ENCODE measurements around the gene HTR3C.

Gene HTR3C

DNA sequence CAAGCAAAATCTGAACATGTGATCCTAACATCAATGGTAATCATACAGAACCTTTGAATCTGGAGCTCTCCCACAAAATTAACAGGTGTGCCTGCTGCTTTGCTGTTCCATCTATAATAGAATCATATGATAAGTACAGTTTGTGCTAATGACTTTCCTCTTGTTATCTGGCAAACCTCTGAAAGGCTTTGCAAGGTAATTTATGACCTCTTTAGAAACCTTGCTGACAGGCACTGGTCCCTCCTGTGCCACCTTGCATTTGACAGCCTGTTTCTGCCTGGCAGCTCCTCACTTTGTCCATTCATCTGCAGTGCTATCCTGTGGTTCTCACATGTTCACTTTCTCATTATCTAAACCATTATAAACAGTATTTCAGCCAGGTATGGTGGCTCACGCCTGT is 10.2 kb upstream of the HTR3C start:
- H3F3A ChIP-seq (ENCODE audit: insufficient read depth, low read length), result no peaks in the 10 kb centered on the region
- H3K4me2 ChIP-seq (ENCODE audit: low read length), result no peak overlapping the region
- H3K27ac ChIP-seq (ENCODE audit: low read depth, low read length, poor library complexity, severe bottlenecking), result no peak overlapping the region
- no peaks in the 10 kb centered on the region for H3K36me3 ChIP-seq (ENCODE audit: insufficient read depth, low read length)
- no peaks in the 10 kb centered on the region for H4K20me1 ChIP-seq (ENCODE audit: insufficient read depth, low read length)
- H3K9me3 ChIP-seq (ENCODE audit: low read length), result no peaks in the 10 kb centered on the region
- no peak overlapping the region for H3K4me3 ChIP-seq (ENCODE audit: low read depth, low read length, poor library complexity, severe bottlenecking)
- H3K27me3 ChIP-seq (ENCODE audit: insufficient read depth, low read length), result no peaks in the 10 kb centered on the region
- no peaks in the 10 kb centered on the region for H3K79me2 ChIP-seq (ENCODE audit: insufficient read depth, low read length)
- TF ChIP-seq EZH2 (IDR thresholded peaks at IDR 0.05; ENCODE audit: borderline replicate concordance, low read length), result no peak
- TF ChIP-seq, protein P1, sequence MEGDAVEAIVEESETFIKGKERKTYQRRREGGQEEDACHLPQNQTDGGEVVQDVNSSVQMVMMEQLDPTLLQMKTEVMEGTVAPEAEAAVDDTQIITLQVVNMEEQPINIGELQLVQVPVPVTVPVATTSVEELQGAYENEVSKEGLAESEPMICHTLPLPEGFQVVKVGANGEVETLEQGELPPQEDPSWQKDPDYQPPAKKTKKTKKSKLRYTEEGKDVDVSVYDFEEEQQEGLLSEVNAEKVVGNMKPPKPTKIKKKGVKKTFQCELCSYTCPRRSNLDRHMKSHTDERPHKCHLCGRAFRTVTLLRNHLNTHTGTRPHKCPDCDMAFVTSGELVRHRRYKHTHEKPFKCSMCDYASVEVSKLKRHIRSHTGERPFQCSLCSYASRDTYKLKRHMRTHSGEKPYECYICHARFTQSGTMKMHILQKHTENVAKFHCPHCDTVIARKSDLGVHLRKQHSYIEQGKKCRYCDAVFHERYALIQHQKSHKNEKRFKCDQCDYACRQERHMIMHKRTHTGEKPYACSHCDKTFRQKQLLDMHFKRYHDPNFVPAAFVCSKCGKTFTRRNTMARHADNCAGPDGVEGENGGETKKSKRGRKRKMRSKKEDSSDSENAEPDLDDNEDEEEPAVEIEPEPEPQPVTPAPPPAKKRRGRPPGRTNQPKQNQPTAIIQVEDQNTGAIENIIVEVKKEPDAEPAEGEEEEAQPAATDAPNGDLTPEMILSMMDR (IDR thresholded peaks at IDR 0.05; ENCODE audit: low read length), result no peak
- H3K9ac ChIP-seq (ENCODE audit: low read length), result no peak overlapping the region
- H2AFZ ChIP-seq (ENCODE audit: low read length), result no peak overlapping the region
- no peaks in the 10 kb centered on the region for H3K4me1 ChIP-seq (ENCODE audit: insufficient read depth, low read length, severe bottlenecking)
- H3K9me2 ChIP-seq (ENCODE audit: low read depth, low read length), result no peaks in the 10 kb centered on the region

DNA sequence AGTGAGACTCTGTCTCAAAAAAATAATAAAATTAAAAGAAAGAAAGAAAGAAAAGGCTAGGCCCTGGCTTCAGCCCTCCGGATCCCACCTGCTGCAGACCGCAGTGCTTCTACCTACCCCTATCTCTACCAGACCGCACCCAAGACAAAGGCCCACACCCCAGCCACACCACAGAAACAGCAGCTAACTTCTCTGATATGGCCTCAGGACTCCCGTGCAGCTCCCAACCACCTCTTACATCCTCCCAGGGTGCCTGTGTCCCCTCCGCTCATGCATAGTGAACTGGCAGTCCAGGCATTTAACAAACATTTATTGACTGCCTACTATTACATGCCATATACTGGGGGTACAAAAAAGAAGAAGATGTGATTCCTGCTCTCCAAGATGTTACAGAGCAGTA is 6.9 kb upstream of the HTR3C start:
- Histone ChIP-seq H3K36me3 (ENCODE audit: insufficient read depth, low read length) (no peaks in the 10 kb centered on the region), H3K27me3 (ENCODE audit: insufficient read depth, low read length) (no peaks in the 10 kb centered on the region; the same call in 1 of the 2 replicates), H3F3A (ENCODE audit: insufficient read depth, low read length) (no peaks in the 10 kb centered on the region), H3K9me3 (ENCODE audit: low read length) (no peaks in the 10 kb centered on the region), H3K4me2 (ENCODE audit: low read length) (no peak overlapping the region), H3K4me3 (ENCODE audit: low read depth, low read length, poor library complexity, severe bottlenecking) (no peak overlapping the region), H3K79me2 (ENCODE audit: insufficient read depth, low read length) (no peaks in the 10 kb centered on the region), H2AFZ (ENCODE audit: low read length) (no peak overlapping the region), H3K9ac (ENCODE audit: low read length) (no peak overlapping the region), H3K9me2 (ENCODE audit: low read depth, low read length) (no peaks in the 10 kb centered on the region), H3K4me1 (ENCODE audit: insufficient read depth, low read length, severe bottlenecking) (no peaks in the 10 kb centered on the region), H4K20me1 (ENCODE audit: insufficient read depth, low read length) (no peaks in the 10 kb centered on the region), H3K27ac (ENCODE audit: low read depth, low read length, poor library complexity, severe bottlenecking) (no peak overlapping the region)
- no peak for TF ChIP-seq EZH2 (IDR thresholded peaks at IDR 0.05; ENCODE audit: borderline replicate concordance, low read length)
- TF ChIP-seq, protein P1 (IDR thresholded peaks at IDR 0.05; ENCODE audit: low read length), result no peak

DNA sequence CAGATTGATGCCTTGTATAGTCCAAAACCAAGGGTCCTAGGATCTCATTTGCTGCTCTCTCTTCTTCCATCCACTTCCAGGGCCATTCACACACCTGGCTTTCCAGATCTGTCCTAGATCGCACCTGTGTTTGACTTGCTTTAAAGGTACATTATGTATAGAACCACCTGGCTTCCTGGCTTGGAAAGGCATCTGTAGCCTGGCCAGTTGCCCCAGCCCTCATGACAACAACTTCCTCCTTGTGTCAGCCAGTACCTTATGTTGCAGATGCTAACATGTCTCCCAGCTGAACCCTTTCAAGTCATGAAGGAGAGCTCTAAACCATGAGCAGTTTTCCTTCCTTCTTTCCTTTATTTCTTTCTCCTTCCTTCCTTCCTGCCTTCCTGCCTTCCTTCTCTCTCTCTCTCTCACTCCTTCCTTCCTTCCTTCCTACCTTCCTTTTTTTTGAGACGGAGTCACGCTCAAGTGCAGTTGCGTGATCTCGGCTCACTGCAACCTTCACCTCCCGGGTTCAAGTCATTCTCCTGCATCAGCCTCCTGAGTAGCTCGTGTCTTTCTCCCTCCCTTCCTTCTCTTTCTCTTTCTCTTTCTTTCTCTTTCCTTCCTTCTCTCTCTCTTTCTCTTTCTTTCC is 2.5 kb upstream of the HTR3C start:
- no peaks in the 10 kb centered on the region for H3K36me3 ChIP-seq (ENCODE audit: insufficient read depth, low read length)
- no peaks in the 10 kb centered on the region for H3K9me2 ChIP-seq (ENCODE audit: low read depth, low read length)
- no peak overlapping the region for H3K4me2 ChIP-seq (ENCODE audit: low read length)
- no peaks in the 10 kb centered on the region for H3K4me1 ChIP-seq (ENCODE audit: insufficient read depth, low read length, severe bottlenecking)
- no peak overlapping the region for H3K4me3 ChIP-seq (ENCODE audit: low read depth, low read length, poor library complexity, severe bottlenecking)
- no peak overlapping the region for H3K27ac ChIP-seq (ENCODE audit: low read depth, low read length, poor library complexity, severe bottlenecking)
- no peaks in the 10 kb centered on the region for H3K9me3 ChIP-seq (ENCODE audit: low read length)
- H3F3A ChIP-seq (ENCODE audit: insufficient read depth, low read length), result no peaks in the 10 kb centered on the region
- H3K9ac ChIP-seq (ENCODE audit: low read length), result no peak overlapping the region
- no peaks in the 10 kb centered on the region; the same call in 1 of the 2 replicates for H3K27me3 ChIP-seq (ENCODE audit: insufficient read depth, low read length)
- H2AFZ ChIP-seq (ENCODE audit: low read length), result no peak overlapping the region
- H4K20me1 ChIP-seq (ENCODE audit: insufficient read depth, low read length), result no peaks in the 10 kb centered on the region
- no peaks in the 10 kb centered on the region for H3K79me2 ChIP-seq (ENCODE audit: insufficient read depth, low read length)
- no peak for TF ChIP-seq EZH2 (IDR thresholded peaks at IDR 0.05; ENCODE audit: borderline replicate concordance, low read length)
- TF ChIP-seq, protein P1 (IDR thresholded peaks at IDR 0.05; ENCODE audit: low read length), result no peak

Measured in OCI-LY1 (cell line).